HEK293 (cell line): ENCODE results near the gene TPRN.

Experiments used
- CTCF ChIA-PET: fragments of 350-600 bp; formaldehyde crosslinking; extraction: SDS; loops from one replicate; lab custom pipeline; 2021; ENCODE audit warnings: antibody characterized with exemption; lab: Yijun Ruan, JAX
- POLR2A ChIA-PET: fragments of 300-600 bp; formaldehyde crosslinking; extraction: SDS; loops from one replicate; lab custom pipeline; 2020; ENCODE audit warnings: antibody characterized with exemption, inconsistent platforms; lab: Yijun Ruan, JAX
- H3K27ac ChIP-seq: fragments of 200-500 bp; sonication (Bioruptor generic); 2 replicates; pipeline ENCODE4 v1.5.1; 2014; ENCODE audit warnings: low read depth, low read length, control low read depth, inconsistent platforms; ENCODE audit errors: extremely low read depth
- H3K36me3 ChIP-seq, 2 experiments: fragments of 200-500 bp in 1 of 2; sonication (Bioruptor generic) in 1 of 2; 1 replicate in 1 of 2; 2 replicates in 1 of 2; pipeline ENCODE4 v1.5.1; 2014 to 2017; ENCODE audit warnings: inconsistent platforms in 2 of 2, low read length in 2 of 2; ENCODE audit not compliant: control insufficient read depth in 2 of 2, insufficient read depth in 1 of 2
- H3K4me1 ChIP-seq: fragments of 200-500 bp; sonication (Bioruptor generic); 2 replicates; pipeline ENCODE4 v1.5.1; 2014; ENCODE audit warnings: mild to moderate bottlenecking, low read length, inconsistent platforms; ENCODE audit not compliant: control insufficient read depth, insufficient read depth
- H3K4me3 ChIP-seq: 2 replicates; pipeline ENCODE4 v1.5.1; 2011; ENCODE audit warnings: low read depth, mild to moderate bottlenecking, control low read depth, low read length, moderate library complexity
- H3K9me3 ChIP-seq: fragments of 200-500 bp; sonication (Bioruptor generic); 2 replicates; pipeline ENCODE4 v1.5.1; 2014; ENCODE audit warnings: low read depth, low read length, inconsistent platforms; ENCODE audit not compliant: control insufficient read depth, insufficient read depth
- CTCF ChIP-seq: fragments of 450-650 bp; formaldehyde crosslinking; IDR thresholded peaks from 2 replicates; pipeline ENCODE4 v1.5.1; 2016; ENCODE audit warnings: missing biosample characterization, missing genetic modification characterization
- GLIS2 ChIP-seq: fragments of 450-650 bp; formaldehyde crosslinking; IDR thresholded peaks from 2 replicates; pipeline ENCODE4 v1.5.1; 2016; ENCODE audit warnings: missing biosample characterization, missing genetic modification characterization
- HIC1 ChIP-seq: fragments of 450-650 bp; formaldehyde crosslinking; IDR thresholded peaks from 2 replicates; pipeline ENCODE4 v1.5.1; 2016; ENCODE audit warnings: missing biosample characterization, missing genetic modification characterization
- IKZF3 ChIP-seq: fragments of 450-650 bp; IDR thresholded peaks from 2 replicates; pipeline ENCODE4 v1.5.0; 2018; ENCODE audit warnings: missing biosample characterization, mild to moderate bottlenecking, missing genetic modification characterization, moderate library complexity
- PATZ1 ChIP-seq: fragments of 450-650 bp; formaldehyde crosslinking; IDR thresholded peaks from 2 replicates; pipeline ENCODE4 v1.5.1; 2016; ENCODE audit warnings: missing biosample characterization, missing genetic modification characterization
- REST ChIP-seq: fragments of 450-650 bp; formaldehyde crosslinking; IDR thresholded peaks from 2 replicates; pipeline ENCODE4 v1.5.1; 2016; ENCODE audit warnings: missing biosample characterization, missing genetic modification characterization
- SP2 ChIP-seq: fragments of 450-650 bp; formaldehyde crosslinking; IDR thresholded peaks from 2 replicates; pipeline ENCODE4 v1.5.1; 2016; ENCODE audit warnings: missing biosample characterization, missing genetic modification characterization
- SP3 ChIP-seq: fragments of 450-650 bp; formaldehyde crosslinking; IDR thresholded peaks from 2 replicates; pipeline ENCODE4 v1.5.1; 2016; ENCODE audit warnings: missing biosample characterization, missing genetic modification characterization
- ZBTB26 ChIP-seq: fragments of 450-650 bp; formaldehyde crosslinking; optimal IDR thresholded peaks from 2 replicates; pipeline ENCODE3; 2016; ENCODE audit warnings: missing biosample characterization, mild to moderate bottlenecking, missing genetic modification characterization
- ZFP3 ChIP-seq: fragments of 450-650 bp; formaldehyde crosslinking; IDR thresholded peaks from 2 replicates; pipeline ENCODE4 v1.5.1; 2016; ENCODE audit warnings: low read depth, missing biosample characterization, missing genetic modification characterization
- ZNF292 ChIP-seq: fragments of 450-650 bp; formaldehyde crosslinking; IDR thresholded peaks from 2 replicates; pipeline ENCODE4 v1.5.1; 2016; ENCODE audit warnings: low read depth, missing biosample characterization, missing genetic modification characterization, borderline replicate concordance
- ZNF341 ChIP-seq: fragments of 450-650 bp; formaldehyde crosslinking; IDR thresholded peaks from 2 replicates; pipeline ENCODE4; 2016; ENCODE audit warnings: low read depth, missing biosample characterization, missing genetic modification characterization
- ZNF394 ChIP-seq: fragments of 450-650 bp; formaldehyde crosslinking; IDR thresholded peaks from 2 replicates; pipeline ENCODE4 v1.5.1; 2016; ENCODE audit warnings: missing biosample characterization, missing genetic modification characterization, mild to moderate bottlenecking, moderate library complexity, borderline replicate concordance
- ZNF555 ChIP-seq: fragments of 450-650 bp; formaldehyde crosslinking; conservative IDR thresholded peaks from 2 replicates; pipeline ENCODE4 v1.5.1; 2017; ENCODE audit warnings: missing biosample characterization, mild to moderate bottlenecking, missing genetic modification characterization, inconsistent platforms

The TPRN gene

GRCh38 chr9:137199411-137200121 is 975 bp downstream of the TPRN start:
- POLR2A ChIA-PET: interaction anchor here (0.5 to 3.4 kb wide), 6 partner anchors 11 to 70 kb away, joined by 3 to 34 read pairs (median 6); partner anchors contain the start of genes ANAPC2, SSNA1 and TUBB4B

More at GRCh38 chr9:137199411-137200121, 975 bp downstream of the TPRN start:
- H3K36me3 ChIP-seq: peaks cover 0 to 3% of the 10 kb centered on the region in 2 experiments; a peak in 1 of 3 replicates
- TF ChIP-seq ZNF555 (no peak), IKZF3 (tag by site-specific recombination) (0 out of 2 replicates have a peak, but pooled peaks have one; percentile 18), CTCF (peak; percentile 20; the same call in 1 of the 2 replicates), SP2 (tag by site-specific recombination) (peak; percentile 69), GLIS2 (tag by site-specific recombination) (peak; percentile 32; the same call in 1 of the 2 replicates), SP3 (tag by site-specific recombination) (0 out of 2 replicates have a peak, but pooled peaks have one; percentile 26), ZBTB26 (tag by site-specific recombination) (peak; percentile 24), ZNF292 (tag by site-specific recombination) (no peak), ZNF394 (tag by site-specific recombination) (0 out of 2 replicates have a peak, but pooled peaks have one; percentile 41), HIC1 (tag by site-specific recombination) (no peak), PATZ1 (tag by site-specific recombination) (no peak), ZFP3 (tag by site-specific recombination) (no peak), ZNF341 (peak; percentile 80), REST (0 out of 2 replicates have a peak, but pooled peaks have one; percentile 28)
- CTCF ChIA-PET: interaction anchor here (1.2 to 3.3 kb wide), 3 partner anchors 11 to 37 kb away, joined by 3 to 22 read pairs (median 5); partner anchors contain the start of genes ANAPC2 and SSNA1
- H3K4me3 ChIP-seq: peak overlapping the region; percentile 34
- peaks cover 7% of the 10 kb centered on the region for H3K4me1 ChIP-seq
- H3K9me3 ChIP-seq: no peaks in the 10 kb centered on the region
- H3K27ac ChIP-seq: no peak overlapping the region
